Smooth muscle cell (in vitro differentiated cells): Measurements from ENCODE around the gene DZIP1L. TPM values are rescaled to one million over a fixed set of nuclear protein-coding genes. Genes with fewer than 3 reads are reported as not detected.

Source experiments
- DNase-seq: peaks from one replicate; lab custom pipeline; 2025; ENCODE audit not compliant: unreplicated experiment; lab: John Stamatoyannopoulos, UW
- H2AFZ ChIP-seq: fragments of 200-600 bp; sonication (generic); 2 replicates; pipeline ENCODE4 v1.6.0; 2016; ENCODE audit warnings: antibody characterized with exemption, low read depth, mild to moderate bottlenecking
- H3F3A ChIP-seq: fragments of 200-600 bp; sonication (generic); 2 replicates; pipeline ENCODE4 v1.6.0; 2017; ENCODE audit warnings: antibody characterized with exemption, low read depth
- H3K27ac ChIP-seq: fragments of 200-600 bp; sonication (generic); 2 replicates; pipeline ENCODE4 v1.5.1; 2016; ENCODE audit warnings: low read depth, mild to moderate bottlenecking
- H3K27me3 ChIP-seq: fragments of 200-600 bp; sonication (generic); 2 replicates; pipeline ENCODE4 v1.6.1; 2016; ENCODE audit warnings: low read depth, mild to moderate bottlenecking
- H3K36me3 ChIP-seq: fragments of 200-600 bp; sonication (generic); 2 replicates; pipeline ENCODE4 v1.5.1; 2016; ENCODE audit warnings: low read depth
- H3K4me1 ChIP-seq: fragments of 200-600 bp; sonication (generic); 2 replicates; pipeline ENCODE4 v1.5.1; 2016; ENCODE audit warnings: low read depth
- H3K4me2 ChIP-seq: fragments of 200-600 bp; sonication (generic); 2 replicates; pipeline ENCODE4 v1.6.0; 2016; ENCODE audit warnings: mild to moderate bottlenecking
- H3K4me3 ChIP-seq: fragments of 200-600 bp; sonication (generic); 2 replicates; pipeline ENCODE4 v1.5.1; 2016; ENCODE audit warnings: mild to moderate bottlenecking
- H3K79me2 ChIP-seq: fragments of 200-600 bp; sonication (generic); 2 replicates; pipeline ENCODE4 v1.6.0; 2016; ENCODE audit warnings: low read depth, mild to moderate bottlenecking
- H3K9ac ChIP-seq: fragments of 200-600 bp; sonication (generic); 2 replicates; pipeline ENCODE4 v1.6.0; 2016; ENCODE audit warnings: low read depth
- H3K9me3 ChIP-seq: fragments of 200-600 bp; sonication (generic); replicated peaks from 2 replicates; pipeline ENCODE4 v1.5.1; 2016; ENCODE audit warnings: low read depth
- H4K20me1 ChIP-seq: fragments of 200-600 bp; sonication (generic); 2 replicates; pipeline ENCODE4 v1.6.0; 2016; ENCODE audit warnings: low read depth
- CTCF ChIP-seq: fragments of 200-600 bp; sonication (generic); IDR thresholded peaks from 2 replicates; pipeline ENCODE4 v1.5.1; 2017; ENCODE audit warnings: borderline replicate concordance, mild to moderate bottlenecking, antibody characterized with exemption; ENCODE audit not compliant: insufficient read depth, poor library complexity, severe bottlenecking
- WGBS: methylation state at CpG from one replicate; pipeline ENCODE4 v1.1.7; 2016; ENCODE audit warnings: low lambda C conversion rate; 5-methylcytosine and 5-hydroxymethylcytosine counted together
- polyA plus RNA-seq: library from polyadenylated mRNA; unstranded; fragments of >200 nt; fragmentation: Nextera tagmentation; extraction: Ambion mirVana; gene quantifications from 2 replicates; pipeline ENCODE4 v1.2.1, GENCODE V29; 2016
- total RNA-seq: library from RNA; depleted of rRNA; stranded (reverse); fragments of >200 nt; gene quantifications from 2 replicates; pipeline ENCODE4 v1.2.3, GENCODE V29; 2014

DZIP1L gene
- total and polyA plus RNA-seq, 2 experiments from 2014 or later: 7.8 to 29.9 TPM

DNA sequence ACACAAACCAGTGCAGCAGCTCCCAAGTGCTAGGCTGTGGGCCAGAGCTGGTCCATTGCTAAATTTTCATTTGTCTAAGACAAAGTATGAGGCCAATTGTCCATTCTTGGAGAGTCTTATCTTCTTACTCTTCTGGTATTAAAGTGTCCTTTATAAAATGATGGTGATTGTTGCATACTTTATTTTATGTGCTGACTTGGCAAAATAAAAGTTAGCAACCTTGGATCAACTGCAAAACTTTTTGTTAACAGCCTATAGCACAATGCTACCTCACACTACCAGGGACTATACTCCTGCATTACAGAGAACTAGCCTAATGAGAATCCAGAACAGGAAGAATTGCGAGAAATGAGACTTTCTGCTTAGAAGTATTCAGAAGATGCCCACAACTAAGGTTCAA is 61.4 kb downstream of the DZIP1L start:
- 100% methylated on average over 1 of the region's 1 CpG for WGBS

DNA sequence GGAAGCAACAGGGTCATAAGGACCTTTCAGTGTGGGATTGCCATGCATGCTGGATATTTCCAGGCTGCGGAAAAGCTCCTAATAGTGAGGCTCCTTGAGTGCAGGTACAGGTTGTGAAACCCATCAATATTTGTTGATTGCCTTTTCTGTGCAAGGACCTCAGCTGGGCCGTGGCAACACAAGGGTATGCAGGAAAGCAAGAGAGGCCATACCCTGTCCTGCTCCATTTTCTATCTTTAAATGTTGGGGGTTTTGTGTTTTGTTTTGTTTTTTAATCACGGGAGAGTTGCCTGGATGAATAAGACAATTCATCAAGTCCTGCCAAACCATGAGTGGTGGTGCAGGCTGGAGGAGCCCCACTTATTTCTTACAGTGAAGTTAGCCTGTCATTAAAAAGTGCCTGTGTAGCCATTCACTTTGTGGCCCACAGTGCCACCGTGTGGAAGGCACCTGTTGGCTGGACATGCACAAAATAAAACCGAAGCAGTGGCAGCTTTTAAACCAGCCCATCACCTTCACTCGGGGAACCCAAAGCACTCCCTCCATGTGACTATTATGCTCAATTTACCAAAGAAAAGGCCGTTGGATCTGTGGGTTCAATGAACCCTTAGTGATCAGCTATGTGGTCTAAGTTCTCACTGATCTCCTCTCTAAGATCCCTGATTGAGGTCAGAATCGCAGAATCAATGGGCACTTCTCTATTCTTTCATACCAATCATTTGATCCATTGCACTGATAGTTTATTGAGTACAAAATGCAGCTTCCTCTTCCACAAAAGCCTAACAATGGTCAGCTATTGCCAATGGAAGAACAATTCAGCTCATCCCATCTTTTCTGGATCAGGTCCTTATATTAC is 63.2 kb downstream of the DZIP1L start:
- H2AFZ ChIP-seq: no peak overlapping the region
- no peak overlapping the region for H3K27ac ChIP-seq
- no peaks in the 10 kb centered on the region for H3F3A ChIP-seq
- 56% methylated on average over 8 of the region's 8 CpGs for WGBS
- H3K36me3 ChIP-seq: no peaks in the 10 kb centered on the region
- no peak overlapping the region for H3K4me3 ChIP-seq
- H3K9ac ChIP-seq: no peak overlapping the region
- H3K4me1 ChIP-seq: peaks cover 8% of the 10 kb centered on the region
- H3K79me2 ChIP-seq: no peaks in the 10 kb centered on the region
- DNase-seq: no peak
- H3K9me3 ChIP-seq: no peaks in the 10 kb centered on the region
- H4K20me1 ChIP-seq: no peaks in the 10 kb centered on the region
- peak; percentile 62 for TF ChIP-seq CTCF
- H3K4me2 ChIP-seq: no peak overlapping the region
- H3K27me3 ChIP-seq: no peaks in the 10 kb centered on the region

More for the DNA sequence above, 61.4 kb downstream of the DZIP1L start:
- no peak overlapping the region for H3K27ac ChIP-seq
- H3F3A ChIP-seq: no peaks in the 10 kb centered on the region
- no peaks in the 10 kb centered on the region for H3K4me1 ChIP-seq
- H2AFZ ChIP-seq: no peak overlapping the region
- no peaks in the 10 kb centered on the region for H3K79me2 ChIP-seq
- H3K4me2 ChIP-seq: no peak overlapping the region
- no peak overlapping the region for H3K4me3 ChIP-seq
- no peaks in the 10 kb centered on the region for H4K20me1 ChIP-seq
- no peaks in the 10 kb centered on the region for H3K27me3 ChIP-seq
- no peaks in the 10 kb centered on the region for H3K9me3 ChIP-seq
- H3K9ac ChIP-seq: no peak overlapping the region
- TF ChIP-seq CTCF: no peak
- no peaks in the 10 kb centered on the region for H3K36me3 ChIP-seq
- DNase-seq: no peak

DNA sequence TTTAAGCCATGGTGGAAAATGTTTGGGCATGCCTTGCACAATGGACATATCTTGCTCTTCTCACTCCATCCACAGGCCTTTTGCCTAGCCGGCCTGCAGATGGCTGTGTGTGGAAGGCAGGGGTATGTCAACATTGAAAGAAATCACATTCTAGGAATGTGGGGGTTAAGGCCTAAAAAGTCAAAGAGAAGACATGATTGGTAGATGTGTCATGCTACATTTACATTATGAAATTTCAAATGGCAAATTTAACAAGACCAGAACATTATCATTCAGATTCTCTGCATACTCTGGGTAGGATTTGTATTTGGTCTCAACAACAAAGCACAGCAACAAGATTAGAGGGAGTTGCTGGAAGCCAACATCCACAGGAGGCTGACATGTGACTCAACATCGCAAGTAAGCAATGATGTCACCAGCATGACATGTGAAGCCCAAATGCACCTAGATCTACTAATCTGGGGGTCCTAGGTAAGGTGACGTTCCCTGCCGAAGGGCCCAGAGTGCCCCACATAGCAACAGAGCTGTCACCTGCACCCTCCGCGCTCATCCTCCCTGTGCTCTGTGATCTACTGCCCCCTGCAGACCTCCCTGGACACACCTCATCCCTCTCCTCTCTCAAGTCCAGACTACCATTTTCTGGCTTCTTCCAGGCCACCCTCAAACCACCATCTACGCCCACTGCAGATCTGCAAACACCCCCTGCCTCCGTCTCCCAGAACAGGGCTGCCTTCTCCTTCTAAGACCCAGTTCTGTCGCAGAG is 66.1 kb downstream of the DZIP1L start:
- Histone ChIP-seq H3K4me3 (no peak overlapping the region), H3K9ac (no peak overlapping the region), H3K79me2 (no peaks in the 10 kb centered on the region), H2AFZ (no peak overlapping the region), H3K9me3 (no peaks in the 10 kb centered on the region), H4K20me1 (no peaks in the 10 kb centered on the region), H3F3A (no peaks in the 10 kb centered on the region), H3K36me3 (no peaks in the 10 kb centered on the region), H3K27ac (no peak overlapping the region), H3K27me3 (no peaks in the 10 kb centered on the region), H3K4me1 (peaks cover 10% of the 10 kb centered on the region), H3K4me2 (no peak overlapping the region)
- no peak for TF ChIP-seq CTCF
- WGBS: 90% methylated on average over 9 of the region's 9 CpGs
- DNase-seq: no peak
